GM12891 (cell line): Measurements from ENCODE around the gene SATB1.

ENCODE experiments used
- PAX5 ChIP-seq: IDR thresholded peaks from 2 replicates; pipeline ENCODE4 v1.6.1; 2011; ENCODE audit warnings: low read length, moderate library complexity, mild to moderate bottlenecking; ENCODE audit not compliant: insufficient read depth, severe bottlenecking
- POLR2A ChIP-seq: IDR thresholded peaks from 2 replicates; pipeline ENCODE4 v1.6.1; 2011; ENCODE audit warnings: low read depth, low read length, control low read depth
- POLR2AphosphoS5 ChIP-seq: IDR thresholded peaks from 2 replicates; pipeline ENCODE4 v1.6.1; 2011; ENCODE audit warnings: low read depth, low read length, control low read depth
- POU2F2 ChIP-seq: IDR thresholded peaks from 2 replicates; pipeline ENCODE4 v1.6.1; 2011; ENCODE audit warnings: low read depth, mild to moderate bottlenecking, control low read depth, low read length, moderate library complexity
- SPI1 ChIP-seq: IDR thresholded peaks from 2 replicates; pipeline ENCODE4 v1.6.1; 2011; ENCODE audit warnings: low read depth, low read length, control low read depth
- TAF1 ChIP-seq: IDR thresholded peaks from 2 replicates; pipeline ENCODE4 v1.6.1; 2011; ENCODE audit warnings: low read depth, low read length, control low read depth

GRCh38 chr3:18394384-18394995 lies 30.6 kb downstream of the SATB1 start:
- no peak for TF ChIP-seq POLR2AphosphoS5
- TF ChIP-seq POLR2A: no peak
- no peak for TF ChIP-seq SPI1
- no peak for TF ChIP-seq TAF1
- no peak for TF ChIP-seq PAX5
- TF ChIP-seq POU2F2: no peak
